ENCODE data around the gene PTGR3.

DNA sequence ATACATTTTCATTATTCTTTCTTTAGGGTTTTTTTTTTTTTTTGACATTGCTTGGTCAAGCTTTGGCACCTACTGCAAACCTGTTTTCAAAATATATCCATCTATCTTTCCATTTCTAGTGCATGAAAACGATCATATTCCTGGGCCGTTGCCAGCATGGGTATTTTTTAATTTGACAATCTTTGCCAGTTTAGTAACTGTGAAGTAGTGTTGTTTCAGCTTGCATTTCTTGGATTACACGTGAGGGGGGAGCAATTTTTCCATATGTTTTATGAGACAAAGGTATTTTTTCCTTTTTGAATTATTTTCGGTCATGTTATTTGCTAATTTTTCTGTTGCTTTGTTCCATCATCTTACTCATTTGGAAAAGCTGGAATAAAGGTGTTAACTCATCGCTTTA, 42.5 kb upstream of the PTGR3 start:
- no peak for TF ChIP-seq CTCF (IDR thresholded peaks at IDR 0.05)
- TF ChIP-seq POLR2A (IDR thresholded peaks at IDR 0.05), result no peak

All from body of pancreas (tissue), 4 donors.